GM12878 (cell line): ENCODE measurements around the gene SEMA5A. TPM values are rescaled to one million over a fixed set of nuclear protein-coding genes. Genes with fewer than 3 reads are reported as not detected.

ENCODE experiments used
- ATAC-seq: fragments of 200-7000 bp; cut with Tn5 transposase; 3 replicates; pipeline ENCODE4 v1.9.1; 2020; ENCODE audit warnings: mild to moderate bottlenecking, moderate library complexity
- BruUV-seq: library from RNA; stranded (reverse); fragments of 400-500 nt; replicated peaks from 2 replicates; lab custom pipeline; 2021; lab: Mats Ljungman, UMichigan
- CTCF ChIA-PET: fragments of 300-600 bp; sonication (Branson Sonifier 250); formaldehyde crosslinking; extraction: SDS; loops from one replicate; lab custom pipeline; 2021; ENCODE audit warnings: inconsistent platforms; lab: Yijun Ruan, JAX
- POLR2A ChIA-PET: fragments of 350-600 bp; formaldehyde crosslinking; extraction: SDS; loops from one replicate; lab custom pipeline; 2021; ENCODE audit warnings: inconsistent platforms; lab: Charles Lee
- RAD21 ChIA-PET: fragments of 300-600 bp; sonication (Branson Sonifier 250); formaldehyde crosslinking; loops from one replicate; lab custom pipeline; 2023; ENCODE audit warnings: antibody characterized with exemption; ENCODE audit not compliant: unreplicated experiment; lab: Charles Lee
- SMC1A ChIA-PET: fragments of 300-600 bp; sonication (Branson Sonifier 250); formaldehyde crosslinking; loops from one replicate; lab custom pipeline; 2023; ENCODE audit not compliant: unreplicated experiment, uncharacterized antibody; lab: Charles Lee
- DNase-seq: peaks from one replicate; pipeline ENCODE4 v3.0.0-alpha.2; 2011; ENCODE audit warnings: low read depth, low spot score
- FAIRE-seq: peaks from 3 replicates; lab custom pipeline; 2011; peaks lifted over from hg19 to GRCh38; lab: Jason Lieb, UNC
- H2AFZ ChIP-seq: 2 replicates; pipeline ENCODE4 v1.6.0; 2011; ENCODE audit warnings: low read depth, low read length, control low read depth; ENCODE audit not compliant: control insufficient read depth
- H3K27ac ChIP-seq: 2 replicates; pipeline ENCODE4 v1.5.1; 2011; ENCODE audit warnings: control low read depth; ENCODE audit not compliant: control insufficient read depth, insufficient read depth
- H3K27me3 ChIP-seq, 2 experiments: replicated peaks in 1 of 2; 2 replicates each; pipeline versions ENCODE4 v1.6.0 to v1.6.1; 2011; ENCODE audit warnings: low read length in 1 of 2; ENCODE audit not compliant: control insufficient read depth in 2 of 2, insufficient read depth in 2 of 2
- H3K36me3 ChIP-seq, 2 experiments: 2 replicates each; pipeline ENCODE4 v1.5.1; 2011; ENCODE audit warnings: low read length in 1 of 2; ENCODE audit not compliant: control insufficient read depth in 2 of 2, insufficient read depth in 2 of 2
- H3K4me1 ChIP-seq: 2 replicates; pipeline ENCODE4 v1.6.1; 2011; ENCODE audit warnings: mild to moderate bottlenecking, low read length, moderate library complexity, mixed read lengths; ENCODE audit not compliant: control insufficient read depth, insufficient read depth
- H3K4me2 ChIP-seq: 2 replicates; pipeline ENCODE4 v1.6.0; 2011; ENCODE audit warnings: control low read depth; ENCODE audit not compliant: control insufficient read depth, insufficient read depth
- H3K4me3 ChIP-seq: fragments of 200-600 bp; sonication (generic); 2 replicates; pipeline ENCODE4 v1.5.1; 2016
- H3K79me2 ChIP-seq: 2 replicates; pipeline ENCODE4 v1.6.0; 2011; ENCODE audit warnings: low read length; ENCODE audit not compliant: control insufficient read depth, insufficient read depth
- H3K9ac ChIP-seq: 2 replicates; pipeline ENCODE4 v1.8.0; 2011; ENCODE audit warnings: low read length, control low read depth, mixed read lengths; ENCODE audit not compliant: control insufficient read depth, insufficient read depth
- H3K9me3 ChIP-seq: replicated peaks from 3 replicates; pipeline ENCODE4 v1.5.1; 2011; ENCODE audit warnings: mild to moderate bottlenecking, low read length; ENCODE audit not compliant: control insufficient read depth, insufficient read depth
- H4K20me1 ChIP-seq: 2 replicates; pipeline ENCODE4 v1.6.0; 2011; ENCODE audit not compliant: control insufficient read depth, insufficient read depth
- CUX1 ChIP-seq: IDR thresholded peaks from 2 replicates; pipeline ENCODE4 v1.6.1; 2012; ENCODE audit warnings: improper control_type of control experiment, low read depth, low read length; ENCODE audit not compliant: insufficient replicate concordance
- E4F1 ChIP-seq: fragments of 450-650 bp; IDR thresholded peaks from 2 replicates; pipeline ENCODE4 v1.6.1; 2018; ENCODE audit warnings: borderline replicate concordance, mild to moderate bottlenecking; ENCODE audit not compliant: partially characterized antibody
- LARP7 ChIP-seq: fragments of 450-650 bp; IDR thresholded peaks from 2 replicates; pipeline ENCODE4 v1.6.1; 2017; ENCODE audit warnings: mild to moderate bottlenecking
- NR2F1 ChIP-seq: fragments of 450-650 bp; conservative IDR thresholded peaks from 2 replicates; pipeline ENCODE4 v1.6.1; 2017; ENCODE audit warnings: mild to moderate bottlenecking
- PKNOX1 ChIP-seq: fragments of 450-650 bp; IDR thresholded peaks from 2 replicates; pipeline ENCODE4 v1.6.1; 2016; ENCODE audit warnings: mild to moderate bottlenecking
- POU2F2 ChIP-seq: IDR thresholded peaks from 3 replicates; pipeline ENCODE4 v1.6.1; 2011; ENCODE audit warnings: low read depth, mild to moderate bottlenecking, low read length, borderline replicate concordance
- RBBP5 ChIP-seq: fragments of 200-600 bp; sonication (generic); conservative IDR thresholded peaks from 2 replicates; pipeline ENCODE4 v1.6.1; 2016
- ZBED1 ChIP-seq: IDR thresholded peaks from 2 replicates; pipeline ENCODE4 v1.6.1; 2016; ENCODE audit warnings: borderline replicate concordance
- WGBS: methylation state at CpG from one replicate; pipeline ENCODE4 v1.1.6; 2016; ENCODE audit warnings: low lambda C conversion rate; ENCODE audit not compliant: insufficient replicate concordance, insufficient coverage; ENCODE audit errors: missing lambda C conversion rate; 5-methylcytosine and 5-hydroxymethylcytosine counted together
- in situ Hi-C: fragments of 300-500 bp; cut with MboI; formaldehyde crosslinking; loops from 9 replicates; pipeline ENCODE4 v1.14.3; 2018; ENCODE audit warnings: mixed read lengths
- intact Hi-C: fragments of 100-400 bp; cut with micrococcal nuclease; formaldehyde crosslinking; loops from one replicate; pipeline ENCODE4 v1.14.2; 2022; ENCODE audit not compliant: unreplicated experiment
- polyA plus RNA-seq, 11 experiments: library from polyadenylated mRNA; depleted of rRNA in 4 of 11; unstranded in 6 of 11; stranded (reverse) in 5 of 11; fragments of >200 nt; fragmentation: Nextera tagmentation in 4 of 11; fragmentation: Illumina TruSeq in 1 of 11; extraction: Ambion mirVana in 4 of 11; extraction: Trizol in 1 of 11; gene quantifications; 1 replicate in 1 of 11; 2 replicates in 10 of 11; pipeline versions ENCODE4 v1.2.1 to v1.2.3, GENCODE V29; 2011 to 2016; ENCODE audit warnings: inconsistent platforms in 2 of 11, missing spikeins in 2 of 11, low read depth in 1 of 11
- total RNA-seq, 4 experiments: library from RNA; depleted of rRNA in 3 of 4; stranded (reverse); fragments of >200 nt in 3 of 4; fragmentation: Illumina TruSeq in 1 of 4; extraction: Trizol in 1 of 4; gene quantifications; 2 replicates each; pipeline versions ENCODE4 v1.2.1 to v1.2.3, GENCODE V29; 2013 to 2021

Gene SEMA5A
- total and polyA plus RNA-seq, 10 of the 15 experiments (the other 5 are each of a cell fraction or from before 2014, with no cell fraction given) = 0.03 to 2.4 (median 0.09) TPM; not detected in 1

GRCh38 chr5:9233035-9233434 lies 312.8 kb downstream of the SEMA5A start:
- H3K27me3 ChIP-seq = no peaks in the 10 kb centered on the region
- no peak overlapping the region for H3K4me3 ChIP-seq
- no peaks in the 10 kb centered on the region for H3K4me1 ChIP-seq
- H3K79me2 ChIP-seq = no peaks in the 10 kb centered on the region
- H3K36me3 ChIP-seq = no peaks in the 10 kb centered on the region
- FAIRE-seq (no peak), ATAC-seq (no peak), DNase-seq (no peak)
- no peak for TF ChIP-seq CUX1
- TF ChIP-seq POU2F2 = no peak
- TF ChIP-seq NR2F1 = no peak
- TF ChIP-seq E4F1 = no peak
- no peak for TF ChIP-seq RBBP5
- no peak for TF ChIP-seq ZBED1
- no peak for TF ChIP-seq PKNOX1
- no peak for TF ChIP-seq LARP7
- SMC1A ChIA-PET = no interaction called here
- RAD21 ChIA-PET = no interaction called here
- in situ Hi-C loops = no loop called here
- H2AFZ ChIP-seq = no peak overlapping the region
- intact Hi-C loops = no loop called here
- H3K4me2 ChIP-seq = no peak overlapping the region
- H4K20me1 ChIP-seq = no peaks in the 10 kb centered on the region
- no peaks in the 10 kb centered on the region; the same call in 2 of the 3 replicates for H3K9me3 ChIP-seq
- CTCF ChIA-PET = no interaction called here
- no peak overlapping the region for H3K9ac ChIP-seq
- no peak overlapping the region for H3K27ac ChIP-seq
- no TSS peak for BruUV-seq
- POLR2A ChIA-PET = no interaction called here
- WGBS = 0% methylated on average over 2 of the region's 2 CpGs
